Transverse colon (tissue), 4 donors: Measurements from ENCODE around the gene PEX10. TPM values are rescaled to one million over a fixed set of nuclear protein-coding genes. Genes with fewer than 3 reads are reported as not detected.

Experiments
- DNase-seq: peaks from one replicate; pipeline ENCODE4 v3.0.0-alpha.2; 2019
- H3K27ac ChIP-seq, 4 donors: fragments of 200-600 bp; sonication (generic); 2 replicates each; pipeline ENCODE4 v1.5.1; 2016 to 2018; ENCODE audit warnings: inconsistent platforms in 4 of 4
- H3K27me3 ChIP-seq: fragments of 200-600 bp; sonication (generic); 2 replicates; pipeline ENCODE4 v1.5.1; 2017; ENCODE audit warnings: inconsistent platforms
- H3K36me3 ChIP-seq, 4 donors: fragments of 200-600 bp; sonication (generic); 2 replicates each; pipeline ENCODE4 v1.5.1; 2017 to 2019; ENCODE audit warnings: inconsistent platforms in 4 of 4
- H3K4me1 ChIP-seq, 4 donors: fragments of 200-600 bp; sonication (generic); 2 replicates each; pipeline ENCODE4 v1.5.1; 2017 to 2020; ENCODE audit warnings: inconsistent platforms in 4 of 4
- H3K4me3 ChIP-seq, 4 donors: fragments of 200-600 bp; sonication (generic); 1 replicate in 1 of 4; 2 replicates in 3 of 4; pipeline versions ENCODE4 v1.5.1 to v1.6.1; 2017 to 2019; ENCODE audit warnings: inconsistent platforms in 4 of 4
- H3K9me3 ChIP-seq, 2 donors: fragments of 200-600 bp; sonication (generic); 2 replicates each; pipeline ENCODE4 v1.5.1; 2017 to 2019; ENCODE audit warnings: inconsistent platforms in 2 of 2
- EP300 ChIP-seq: sonication (generic); formaldehyde crosslinking; IDR thresholded peaks from one replicate; pipeline ENCODE4 v1.6.1; 2017; ENCODE audit warnings: antibody characterized with exemption, low read depth
- POLR2A ChIP-seq: fragments of 450-650 bp; IDR thresholded peaks from one replicate; pipeline ENCODE4 v1.6.1; 2016; ENCODE audit warnings: antibody characterized with exemption, mild to moderate bottlenecking, moderate library complexity
- POLR2AphosphoS5 ChIP-seq, 3 donors: sonication (generic); formaldehyde crosslinking; IDR thresholded peaks; one replicate each; pipeline ENCODE4 v1.6.1; 2016; ENCODE audit warnings: antibody characterized with exemption in 3 of 3
- WGBS, 2 donors: methylation state at CpG; one replicate each; pipeline ENCODE4 v1.1.5; 2018; ENCODE audit warnings: low coverage in 1 of 2; 5-methylcytosine and 5-hydroxymethylcytosine counted together
- in situ Hi-C, 4 donors: fragments of 200-750 bp; cut with MboI; loops; one replicate each; pipeline versions ENCODE4 v1.15.0 to v1.15.1; 2017; ENCODE audit warnings: low sequenced_read_pairs in 3 of 4, low pct_ligation_motif_present in 1 of 4, low pct_unique_long_range_greater_than_20kb in 1 of 4
- intact Hi-C: fragments of 100-400 bp; cut with DNase I; formaldehyde crosslinking; loops from one replicate; pipeline ENCODE4 v1.15.1; 2023; ENCODE audit warnings: low total_unique reads
- total RNA-seq, 4 donors: library from RNA; depleted of rRNA; stranded (reverse); fragments of >200 nt; gene quantifications; one replicate each; pipeline ENCODE4 v1.1.0, GENCODE V29; 2016
- TF ChIP-seq, protein P1 (sequence below), 5 experiments: fragments of 200-600 bp in 3 of 5; fragments of 450-650 bp in 2 of 5; sonication (generic) in 3 of 5; IDR thresholded peaks; 1 replicate in 2 of 5; 2 replicates in 3 of 5; pipeline ENCODE4 v1.5.1; 2016 to 2017; ENCODE audit warnings: antibody characterized with exemption in 5 of 5, inconsistent platforms in 3 of 5, mild to moderate bottlenecking in 2 of 5, moderate library complexity in 1 of 5

Gene PEX10
- total RNA-seq, 4 donors from 2014 or later, result 16.9 to 28.8 (median 21.3) TPM

- TF ChIP-seq EP300 (no peak), POLR2A (no peak), POLR2AphosphoS5 (IDR thresholded peaks at IDR 0.05) (no peak)
- TF ChIP-seq, protein P1, sequence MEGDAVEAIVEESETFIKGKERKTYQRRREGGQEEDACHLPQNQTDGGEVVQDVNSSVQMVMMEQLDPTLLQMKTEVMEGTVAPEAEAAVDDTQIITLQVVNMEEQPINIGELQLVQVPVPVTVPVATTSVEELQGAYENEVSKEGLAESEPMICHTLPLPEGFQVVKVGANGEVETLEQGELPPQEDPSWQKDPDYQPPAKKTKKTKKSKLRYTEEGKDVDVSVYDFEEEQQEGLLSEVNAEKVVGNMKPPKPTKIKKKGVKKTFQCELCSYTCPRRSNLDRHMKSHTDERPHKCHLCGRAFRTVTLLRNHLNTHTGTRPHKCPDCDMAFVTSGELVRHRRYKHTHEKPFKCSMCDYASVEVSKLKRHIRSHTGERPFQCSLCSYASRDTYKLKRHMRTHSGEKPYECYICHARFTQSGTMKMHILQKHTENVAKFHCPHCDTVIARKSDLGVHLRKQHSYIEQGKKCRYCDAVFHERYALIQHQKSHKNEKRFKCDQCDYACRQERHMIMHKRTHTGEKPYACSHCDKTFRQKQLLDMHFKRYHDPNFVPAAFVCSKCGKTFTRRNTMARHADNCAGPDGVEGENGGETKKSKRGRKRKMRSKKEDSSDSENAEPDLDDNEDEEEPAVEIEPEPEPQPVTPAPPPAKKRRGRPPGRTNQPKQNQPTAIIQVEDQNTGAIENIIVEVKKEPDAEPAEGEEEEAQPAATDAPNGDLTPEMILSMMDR (IDR thresholded peaks at IDR 0.05), result no peak
- no peak for DNase-seq
- Histone ChIP-seq H3K9me3 (no peaks in the 10 kb centered on the region), H3K4me3 (no peak overlapping the region), H3K27ac (no peak overlapping the region), H3K27me3 (peaks cover 39% of the 10 kb centered on the region), H3K36me3 (no peaks in the 10 kb centered on the region), H3K4me1 (no peaks in the 10 kb centered on the region)
- intact Hi-C loops, result no loop called here
- in situ Hi-C loops, result no loop called here
- WGBS, 2 donors, result 46 to 100% methylated on average over 2 to 18 of the region's 18 CpGs
These were observed 35.7 kb upstream of the PEX10 start for GRCh38 chr1:2448098-2448445.

GRCh38 chr1:2447276-2448097, 35.1 kb upstream of the PEX10 start:
- no peak for DNase-seq
- intact Hi-C loops, result no loop called here
- WGBS, 2 donors, result 74% methylated on average over 23 of the region's 23 CpGs; no CpG with 5 or more reads in 1 of the 2 donors
- H3K27me3 ChIP-seq, result peaks cover 44% of the 10 kb centered on the region
- no peaks in the 10 kb centered on the region for H3K36me3 ChIP-seq
- TF ChIP-seq EP300 (no peak), POLR2AphosphoS5 (IDR thresholded peaks at IDR 0.05) (no peak), POLR2A (no peak)
- TF ChIP-seq, protein P1 (IDR thresholded peaks at IDR 0.05), result no peak
- H3K9me3 ChIP-seq, result no peaks in the 10 kb centered on the region
- H3K27ac ChIP-seq, result no peak overlapping the region
- in situ Hi-C loops, result no loop called here
- H3K4me3 ChIP-seq, result no peak overlapping the region
- no peaks in the 10 kb centered on the region for H3K4me1 ChIP-seq

DNA sequence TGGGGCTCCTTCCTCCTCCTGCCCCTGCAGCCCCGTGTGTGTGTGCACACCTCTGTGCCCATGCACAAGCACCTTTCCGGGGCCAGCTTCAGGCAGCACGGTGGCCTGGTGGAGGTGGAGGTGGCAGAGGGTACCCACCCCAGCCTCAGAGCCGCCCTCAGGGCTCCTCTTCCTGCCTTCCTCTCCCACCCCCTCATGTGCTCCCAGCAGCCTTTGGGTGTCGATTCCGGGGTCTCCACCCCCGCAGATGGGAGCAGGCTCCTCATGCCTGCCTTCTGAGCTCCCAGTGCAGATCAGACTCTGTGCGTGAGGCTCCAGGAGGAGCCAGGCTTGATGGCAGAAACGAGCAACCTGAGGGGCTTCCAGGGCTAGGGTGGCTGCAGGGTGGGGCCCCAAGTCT, 34.5 kb upstream of the PEX10 start:
- intact Hi-C loops (no loop called here), in situ Hi-C loops (no loop called here)
- no peak overlapping the region for H3K27ac ChIP-seq
- H3K36me3 ChIP-seq, result no peaks in the 10 kb centered on the region
- TF ChIP-seq POLR2A (no peak), EP300 (no peak), POLR2AphosphoS5 (IDR thresholded peaks at IDR 0.05) (no peak)
- TF ChIP-seq, protein P1 (IDR thresholded peaks at IDR 0.05), result no peak
- peaks cover 48% of the 10 kb centered on the region for H3K27me3 ChIP-seq
- H3K4me3 ChIP-seq, result no peak overlapping the region
- H3K4me1 ChIP-seq, result no peaks in the 10 kb centered on the region
- DNase-seq, result no peak
- 50 to 63% methylated on average over 2 to 9 of the region's 9 CpGs for WGBS, 2 donors
- H3K9me3 ChIP-seq, result no peaks in the 10 kb centered on the region

DNA sequence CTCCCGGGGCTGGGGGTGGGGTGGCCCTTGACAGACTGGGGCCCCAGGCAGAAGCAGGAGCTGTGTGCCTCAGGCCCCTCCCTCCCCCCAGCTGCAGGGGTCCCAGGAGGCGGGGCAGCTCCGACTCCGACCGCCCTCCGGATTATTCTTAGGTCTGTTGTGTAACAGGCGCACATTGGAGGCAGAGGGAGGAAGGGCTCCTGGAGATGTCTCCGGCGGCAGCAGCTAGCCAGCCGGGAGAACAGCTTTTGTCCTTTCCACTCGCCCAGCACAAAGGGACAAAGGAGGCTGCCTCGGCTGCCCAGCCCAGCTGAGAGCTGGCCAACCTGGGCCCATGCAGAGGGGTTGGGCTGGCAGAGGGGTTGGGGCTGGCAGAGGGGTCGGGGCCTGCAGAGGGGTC, 34.0 kb upstream of the PEX10 start:
- no peak for DNase-seq
- Histone ChIP-seq H3K9me3 (no peaks in the 10 kb centered on the region), H3K27ac (no peak overlapping the region), H3K4me1 (no peaks in the 10 kb centered on the region), H3K4me3 (no peak overlapping the region), H3K36me3 (no peaks in the 10 kb centered on the region), H3K27me3 (peaks cover 52% of the 10 kb centered on the region)
- in situ Hi-C loops (no loop called here), intact Hi-C loops (no loop called here)
- TF ChIP-seq POLR2AphosphoS5 (IDR thresholded peaks at IDR 0.05) (no peak), POLR2A (no peak), EP300 (no peak)
- TF ChIP-seq, protein P1 (IDR thresholded peaks at IDR 0.05), result no peak
- 51% methylated on average over 11 of the region's 13 CpGs; no CpG with 5 or more reads in 1 of the 2 donors for WGBS, 2 donors
